ENCODE data around the gene LRRC75A. TPM values are rescaled to one million over a fixed set of nuclear protein-coding genes. Genes with fewer than 3 reads are reported as not detected.

LRRC75A gene
- total and polyA plus RNA-seq, 7 donors = 2.2 to 40.5 (median 5.7) TPM

GRCh38 chr17:16506188-16506587, 14.2 kb upstream of the LRRC75A start:
- no peak overlapping the region for H3K4me3 ChIP-seq
- H3K27me3 ChIP-seq = no peaks in the 10 kb centered on the region
- no peak overlapping the region for H3K27ac ChIP-seq
- no peaks in the 10 kb centered on the region for H3K36me3 ChIP-seq
- H3K9me3 ChIP-seq = no peaks in the 10 kb centered on the region
- no peaks in the 10 kb centered on the region for H3K4me1 ChIP-seq
- WGBS, 2 donors = 97% methylated on average over 3 of the region's 3 CpGs
- TF ChIP-seq EP300 (IDR thresholded peaks at IDR 0.05) = no peak
- peak in 1 of 4 experiments; percentile 5 for TF ChIP-seq CTCF (IDR thresholded peaks at IDR 0.05)
- intact Hi-C loops (cut with DNase I) = no loop called here
- DNase-seq = no peak

GRCh38 chr17:16504984-16505383, 13.0 kb upstream of the LRRC75A start:
- WGBS, 2 donors = 32 to 65% methylated on average over 3 of the region's 3 CpGs
- H3K4me1 ChIP-seq = no peaks in the 10 kb centered on the region
- H3K9me3 ChIP-seq = no peaks in the 10 kb centered on the region
- TF ChIP-seq POLR2AphosphoS5 (IDR thresholded peaks at IDR 0.05) (no peak), POLR2A (IDR thresholded peaks at IDR 0.05) (no peak), EP300 (IDR thresholded peaks at IDR 0.05) (no peak), CTCF (IDR thresholded peaks at IDR 0.05) (no peak)
- H3K27me3 ChIP-seq = no peaks in the 10 kb centered on the region
- no peak overlapping the region for H3K27ac ChIP-seq
- H3K4me3 ChIP-seq = no peak overlapping the region
- intact Hi-C loops (cut with DNase I) = no loop called here
- DNase-seq = no peak
- H3K36me3 ChIP-seq = no peaks in the 10 kb centered on the region

- Histone ChIP-seq H3K36me3 (no peaks in the 10 kb centered on the region), H3K4me1 (peaks cover 0 to 6% (median 3%) of the 10 kb centered on the region in 4 donors), H3K9me3 (no peaks in the 10 kb centered on the region), H3K27ac (no peak overlapping the region), H3K4me3 (no peak overlapping the region), H3K27me3 (no peaks in the 10 kb centered on the region)
- intact Hi-C loops (cut with DNase I) = no loop called here
- no peak for DNase-seq
- no peak for TF ChIP-seq EP300 (IDR thresholded peaks at IDR 0.05)
- TF ChIP-seq POLR2AphosphoS5 (IDR thresholded peaks at IDR 0.05) = no peak
- TF ChIP-seq POLR2A (IDR thresholded peaks at IDR 0.05) = no peak
- no peak for TF ChIP-seq CTCF (IDR thresholded peaks at IDR 0.05)
- 82 to 86% methylated on average over 12 of the region's 12 CpGs for WGBS, 2 donors
Measured at GRCh38 chr17:16496820-16497489, 5.0 kb upstream of the LRRC75A start.

GRCh38 chr17:16495980-16496819, 4.2 kb upstream of the LRRC75A start:
- intact Hi-C loops (cut with DNase I) = no loop called here
- 86 to 87% methylated on average over 12 of the region's 12 CpGs for WGBS, 2 donors
- H3K27ac ChIP-seq = no peak overlapping the region
- H3K36me3 ChIP-seq = no peaks in the 10 kb centered on the region
- no peaks in the 10 kb centered on the region for H3K27me3 ChIP-seq
- H3K4me1 ChIP-seq = peaks cover 0 to 11% (median 7%) of the 10 kb centered on the region in 4 donors
- H3K9me3 ChIP-seq = no peaks in the 10 kb centered on the region
- TF ChIP-seq POLR2A (IDR thresholded peaks at IDR 0.05) (no peak), EP300 (IDR thresholded peaks at IDR 0.05) (no peak), POLR2AphosphoS5 (IDR thresholded peaks at IDR 0.05) (no peak), CTCF (IDR thresholded peaks at IDR 0.05) (no peak)
- DNase-seq = no peak
- no peak overlapping the region for H3K4me3 ChIP-seq
